H1 (cell line): Measurements from ENCODE around the gene ADM5. TPM values are rescaled to one million over a fixed set of nuclear protein-coding genes. Genes with fewer than 3 reads are reported as not detected.

Experiments used
- CTCF ChIA-PET: fragments of 300-600 bp; sonication (Branson Sonifier 250); formaldehyde crosslinking; loops from one replicate; lab custom pipeline; 2021; ENCODE audit not compliant: partially characterized antibody; lab: Charles Lee
- POLR2A ChIA-PET: fragments of 300-600 bp; sonication (Branson Sonifier 250); formaldehyde crosslinking; loops from one replicate; lab custom pipeline; 2021; ENCODE audit warnings: inconsistent platforms; ENCODE audit not compliant: partially characterized antibody; lab: Charles Lee
- DNase-seq, 2 experiments: peaks; one replicate each; pipeline versions ENCODE4 v3.0.0 to v3.0.0-alpha.2; 2010 to 2022; ENCODE audit warnings: low spot score in 2 of 2, low read depth in 1 of 2, mixed read lengths in 1 of 2
- FAIRE-seq: peaks from 2 replicates; lab custom pipeline; 2011; peaks lifted over from hg19 to GRCh38; lab: Jason Lieb, UNC
- H2AFZ ChIP-seq: 2 replicates; pipeline ENCODE4 v1.8.1; 2012; ENCODE audit warnings: low read length, inconsistent platforms
- H2AK5ac ChIP-seq: 2 replicates; pipeline ENCODE4 v1.6.1; 2013; ENCODE audit warnings: low read depth, low read length
- H2BK120ac ChIP-seq: replicated peaks from 2 replicates; pipeline ENCODE3; 2013; ENCODE audit warnings: low read depth, low read length, inconsistent platforms
- H2BK12ac ChIP-seq: 2 replicates; pipeline ENCODE4 v1.6.1; 2013; ENCODE audit warnings: low read depth, low read length
- H2BK15ac ChIP-seq: 2 replicates; pipeline ENCODE4 v1.6.1; 2013; ENCODE audit warnings: low read length
- H2BK20ac ChIP-seq: 2 replicates; pipeline ENCODE4 v1.6.1; 2013; ENCODE audit warnings: low read length
- H2BK5ac ChIP-seq: 2 replicates; pipeline ENCODE4 v1.6.1; 2013; ENCODE audit warnings: low read depth, low read length
- H3K14ac ChIP-seq: 2 replicates; pipeline ENCODE4 v1.6.1; 2013; ENCODE audit warnings: inconsistent platforms; ENCODE audit not compliant: insufficient read length
- H3K18ac ChIP-seq: 2 replicates; pipeline ENCODE4 v1.6.1; 2013; ENCODE audit warnings: low read length; ENCODE audit errors: extremely low read depth
- H3K23ac ChIP-seq: 2 replicates; pipeline ENCODE4 v1.6.1; 2013; ENCODE audit warnings: inconsistent platforms; ENCODE audit not compliant: insufficient read length
- H3K23me2 ChIP-seq: 2 replicates; pipeline ENCODE4 v1.6.1; 2013; ENCODE audit warnings: low read depth, low read length
- H3K27ac ChIP-seq: 2 replicates; pipeline ENCODE4 v1.6.1; 2011; ENCODE audit warnings: low read depth, low read length, inconsistent platforms
- H3K27me3 ChIP-seq, 4 experiments: replicated peaks in 1 of 4; 1 replicate in 1 of 4; 2 replicates in 3 of 4; pipeline versions ENCODE4 v1.6.1 to v1.8.1; 2011 to 2013; ENCODE audit warnings: low read length in 3 of 4, mild to moderate bottlenecking in 3 of 4, inconsistent platforms in 2 of 4, mixed read lengths in 2 of 4, moderate library complexity in 1 of 4; ENCODE audit not compliant: control insufficient read depth in 3 of 4, insufficient read depth in 3 of 4; ENCODE audit errors: extremely low read depth in 1 of 4
- H3K36me3 ChIP-seq, 4 experiments: 2 replicates each; pipeline versions ENCODE4 v1.6.1 to v1.8.1; 2011 to 2013; ENCODE audit warnings: mild to moderate bottlenecking in 4 of 4, low read length in 3 of 4, moderate library complexity in 2 of 4, control low read depth in 1 of 4, inconsistent platforms in 1 of 4; ENCODE audit not compliant: insufficient read depth in 4 of 4, control insufficient read depth in 2 of 4
- H3K4ac ChIP-seq: replicated peaks from 2 replicates; pipeline ENCODE3; 2013; ENCODE audit warnings: low read length, low read depth, mixed read lengths, inconsistent platforms; ENCODE audit not compliant: insufficient read length
- H3K4me1 ChIP-seq, 4 experiments: replicated peaks in 1 of 4; 1 replicate in 1 of 4; 2 replicates in 3 of 4; pipeline versions ENCODE4 v1.6.1 to v1.8.1; 2011 to 2013; ENCODE audit warnings: low read length in 3 of 4, inconsistent platforms in 2 of 4, mixed read lengths in 1 of 4; ENCODE audit not compliant: insufficient read depth in 4 of 4, control insufficient read depth in 3 of 4
- H3K4me2 ChIP-seq, 2 experiments: 2 replicates each; pipeline versions ENCODE4 v1.6.1 to v1.8.1; 2011 to 2013; ENCODE audit warnings: low read depth in 2 of 2, low read length in 2 of 2, control low read depth in 1 of 2, inconsistent platforms in 1 of 2, mild to moderate bottlenecking in 1 of 2; ENCODE audit not compliant: insufficient read depth in 1 of 2
- H3K4me3 ChIP-seq, 4 experiments: fragments of 200-600, 300-600 bp in 1 of 4; sonication (generic), shearing (Covaris generic), sonication (Bioruptor Twin) in 1 of 4; 2 replicates each; pipeline versions ENCODE4 v1.5.1 to v1.8.1; 2011 to 2016; ENCODE audit warnings: low read length in 4 of 4, low read depth in 3 of 4, control low read depth in 2 of 4, inconsistent platforms in 2 of 4, mild to moderate bottlenecking in 2 of 4, mixed read lengths in 1 of 4, moderate library complexity in 1 of 4; ENCODE audit not compliant: insufficient read depth in 2 of 4; ENCODE audit errors: extremely low read depth in 1 of 4
- H3K56ac ChIP-seq: replicated peaks from 2 replicates; pipeline ENCODE3; 2013; ENCODE audit warnings: low read depth, mild to moderate bottlenecking, mixed read lengths, low read length, inconsistent platforms; ENCODE audit not compliant: insufficient read length
- H3K79me1 ChIP-seq: 2 replicates; pipeline ENCODE4 v1.6.1; 2013; ENCODE audit warnings: low read depth, low read length, control low read depth
- H3K79me2 ChIP-seq, 2 experiments: 2 replicates each; pipeline versions ENCODE4 v1.6.1 to v1.8.1; 2012 to 2013; ENCODE audit warnings: low read length in 2 of 2, mild to moderate bottlenecking in 2 of 2, inconsistent platforms in 1 of 2; ENCODE audit not compliant: insufficient read depth in 2 of 2, control insufficient read depth in 1 of 2
- H3K9ac ChIP-seq, 4 experiments: replicated peaks in 1 of 4; 1 replicate in 1 of 4; 2 replicates in 3 of 4; pipeline versions ENCODE4 v1.6.1 to v1.8.1; 2011 to 2013; ENCODE audit warnings: low read depth in 3 of 4, low read length in 3 of 4, control low read depth in 2 of 4, mild to moderate bottlenecking in 2 of 4, moderate library complexity in 2 of 4, inconsistent platforms in 1 of 4; ENCODE audit errors: extremely low read depth in 1 of 4
- H3K9me3 ChIP-seq, 2 experiments: 2 replicates each; pipeline versions ENCODE4 v1.6.1 to v1.8.1; 2012 to 2013; ENCODE audit warnings: mild to moderate bottlenecking in 2 of 2, moderate library complexity in 2 of 2, control low read depth in 1 of 2, inconsistent platforms in 1 of 2, low read depth in 1 of 2, low read length in 1 of 2, mixed read lengths in 1 of 2; ENCODE audit not compliant: insufficient read depth in 2 of 2
- H4K20me1 ChIP-seq, 2 experiments: replicated peaks in 1 of 2; 2 replicates each; pipeline versions ENCODE3 to v1.8.1; 2011 to 2013; ENCODE audit warnings: inconsistent platforms in 2 of 2, low read length in 2 of 2, mild to moderate bottlenecking in 1 of 2; ENCODE audit not compliant: insufficient read depth in 2 of 2, control insufficient read depth in 1 of 2
- H4K5ac ChIP-seq: 2 replicates; pipeline ENCODE4 v1.6.1; 2013; ENCODE audit warnings: low read length, low read depth, mixed read lengths, inconsistent platforms; ENCODE audit not compliant: insufficient read length
- H4K8ac ChIP-seq: 2 replicates; pipeline ENCODE4 v1.8.0; 2013; ENCODE audit warnings: mild to moderate bottlenecking, moderate library complexity, low read length, inconsistent platforms; ENCODE audit not compliant: insufficient read depth; ENCODE audit errors: extremely low read depth
- H4K91ac ChIP-seq: replicated peaks from 2 replicates; pipeline ENCODE3; 2013; ENCODE audit warnings: low read length, mixed read lengths, inconsistent platforms; ENCODE audit not compliant: insufficient read length
- BCL11A ChIP-seq, 2 experiments: IDR thresholded peaks; one replicate each; pipeline ENCODE4 v1.6.1; 2011; ENCODE audit warnings: low read depth in 2 of 2, low read length in 2 of 2, mild to moderate bottlenecking in 2 of 2
- CREB1 ChIP-seq: IDR thresholded peaks from 2 replicates; pipeline ENCODE4 v1.6.1; 2012; ENCODE audit warnings: inconsistent platforms
- CTCF ChIP-seq, 3 experiments: IDR thresholded peaks; 1 replicate in 2 of 3; 2 replicates in 1 of 3; pipeline versions ENCODE4 v1.5.1 to v1.6.1; 2011; ENCODE audit warnings: low read length in 3 of 3, mild to moderate bottlenecking in 3 of 3, inconsistent platforms in 2 of 3, low read depth in 1 of 3, moderate library complexity in 1 of 3; ENCODE audit not compliant: insufficient read depth in 1 of 3; ENCODE audit errors: control extremely low read depth in 1 of 3
- KDM5A ChIP-seq: fragments of 200-600 bp; IDR thresholded peaks from 2 replicates; pipeline ENCODE4 v1.7.1; 2012; ENCODE audit warnings: mild to moderate bottlenecking, low read length, inconsistent platforms, mixed read lengths
- NRF1 ChIP-seq: IDR thresholded peaks from 2 replicates; pipeline ENCODE4 v1.6.1; 2011; ENCODE audit warnings: mild to moderate bottlenecking, low read depth, low read length, improper control_type of control experiment
- SIN3A ChIP-seq, 2 experiments: IDR thresholded peaks in 1 of 2; conservative IDR thresholded peaks in 1 of 2; 2 replicates each; pipeline ENCODE4 v1.6.1; 2011 to 2012; ENCODE audit warnings: low read length in 2 of 2, improper control_type of control experiment in 1 of 2, low read depth in 1 of 2, mild to moderate bottlenecking in 1 of 2
- SP1 ChIP-seq: IDR thresholded peaks from 2 replicates; pipeline ENCODE4 v1.6.1; 2011; ENCODE audit warnings: low read depth, low read length
- SP2 ChIP-seq: IDR thresholded peaks from 2 replicates; pipeline ENCODE4 v1.6.1; 2012; ENCODE audit warnings: mild to moderate bottlenecking, low read length, inconsistent platforms
- TBP ChIP-seq: IDR thresholded peaks from 2 replicates; pipeline ENCODE4 v1.6.1; 2011; ENCODE audit warnings: low read depth, low read length, improper control_type of control experiment
- YY1 ChIP-seq: IDR thresholded peaks from 2 replicates; pipeline ENCODE4 v1.6.1; 2011; ENCODE audit warnings: low read depth, mild to moderate bottlenecking, low read length
- WGBS, 2 experiments: shearing (Covaris generic) in 1 of 2; methylation state at CpG; one replicate each; pipeline versions ENCODE4 v1.1.6 to v1.1.7; 2013 to 2015; ENCODE audit warnings: low lambda C conversion rate in 2 of 2, mixed read lengths in 2 of 2, inconsistent platforms in 1 of 2, low coverage in 1 of 2, missing lambda C conversion rate in 1 of 2; ENCODE audit not compliant: insufficient replicate concordance in 2 of 2, insufficient coverage in 1 of 2, insufficient read length in 1 of 2; ENCODE audit errors: extremely low coverage in 1 of 2, missing lambda C conversion rate in 1 of 2; 5-methylcytosine and 5-hydroxymethylcytosine counted together
- polyA plus RNA-seq, 7 experiments: library from polyadenylated mRNA; depleted of rRNA in 3 of 7; stranded (reverse) in 5 of 7; unstranded in 2 of 7; fragments of >200 nt in 5 of 7; fragments of 200-250 nt in 2 of 7; gene quantifications; 1 replicate in 5 of 7; 2 replicates in 1 of 7; 4 replicates in 1 of 7; pipeline versions ENCODE4 v1.2.1 to v1.2.3, GENCODE V29; 2011 to 2013; ENCODE audit warnings: missing spikeins in 2 of 7, mixed read lengths in 2 of 7
- total RNA-seq: library from RNA; stranded (reverse); fragmentation: NEBNext Ultra II Directional; extraction: Animal tissue kit (Norgen Biotek cat#: 25700); gene quantifications from 2 replicates; pipeline ENCODE4 v1.2.1, GENCODE V29; 2021
- TF ChIP-seq, protein P1 (sequence below): IDR thresholded peaks from 2 replicates; pipeline ENCODE4 v1.6.1; 2012; ENCODE audit warnings: inconsistent platforms

Gene ADM5
- total and polyA plus RNA-seq, 2 of the 8 experiments (the other 6 are each of a cell fraction or from before 2014, with no cell fraction given) = 2.5 to 2.6 TPM

DNA sequence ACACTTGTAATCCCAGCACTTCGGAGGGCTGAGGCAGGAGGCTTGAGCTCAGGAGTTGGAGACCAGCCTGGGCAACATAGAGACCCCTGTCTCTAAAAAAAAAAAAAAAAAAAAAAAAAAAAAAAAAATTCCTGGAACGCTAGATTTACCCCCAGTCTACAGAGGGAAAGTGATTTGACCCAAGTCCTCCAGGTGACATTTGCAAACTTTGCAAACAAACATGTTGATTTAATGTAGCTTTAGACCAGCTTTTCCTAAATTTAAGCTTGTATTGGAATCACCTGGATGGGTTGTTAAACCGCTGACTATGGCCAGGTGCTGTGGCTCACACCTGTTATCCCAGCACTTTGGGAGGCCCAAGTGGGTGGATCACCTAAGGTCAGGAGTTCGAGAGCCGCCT lies 10.0 kb downstream of the ADM5 start:
- no peak overlapping the region for H2BK15ac ChIP-seq
- H2BK5ac ChIP-seq = no peak overlapping the region
- H3K79me2 ChIP-seq = no peaks in the 10 kb centered on the region
- H3K9ac ChIP-seq = no peak overlapping the region
- FAIRE-seq (no peak), DNase-seq (no peak)
- no peak overlapping the region for H3K4me2 ChIP-seq
- H3K23me2 ChIP-seq = no peaks in the 10 kb centered on the region
- ChIA-PET CTCF (interaction anchor here (1.2 to 1.9 kb wide), 2 partner anchors 9 to 11 kb away, joined by 3 to 4 read pairs; no protein-coding TSS in a partner anchor), POLR2A (interaction anchor here (0.9 to 3.9 kb wide), 8 partner anchors 8 to 106 kb away, joined by 3 to 14 read pairs (median 4); partner anchors contain the start of genes ADM5 and CPT1C)
- H2BK12ac ChIP-seq = no peak overlapping the region
- H4K91ac ChIP-seq = no peak overlapping the region
- H3K4ac ChIP-seq = no peak overlapping the region
- 88% methylated on average over 5 of the region's 5 CpGs; no CpG with 5 or more reads in 1 of the 2 experiments for WGBS, 2 experiments
- no peak overlapping the region for H4K8ac ChIP-seq
- H2BK120ac ChIP-seq = no peak overlapping the region
- H3K4me3 ChIP-seq = no peak overlapping the region
- no peaks in the 10 kb centered on the region for H3K27me3 ChIP-seq
- H2AK5ac ChIP-seq = no peak overlapping the region
- no peak overlapping the region for H2AFZ ChIP-seq
- no peak overlapping the region for H2BK20ac ChIP-seq
- peaks cover 6 to 18% (median 13%) of the 10 kb centered on the region in 4 experiments for H3K36me3 ChIP-seq
- no peak overlapping the region for H3K56ac ChIP-seq
- H3K4me1 ChIP-seq = no peaks in the 10 kb centered on the region
- H4K20me1 ChIP-seq = peaks cover 0 to 1% of the 10 kb centered on the region in 2 experiments
- H3K27ac ChIP-seq = no peak overlapping the region
- H3K18ac ChIP-seq = no peak overlapping the region
- no peak overlapping the region for H3K14ac ChIP-seq
- H3K23ac ChIP-seq = no peak overlapping the region
- no peaks in the 10 kb centered on the region for H3K79me1 ChIP-seq
- no peaks in the 10 kb centered on the region for H3K9me3 ChIP-seq
- H4K5ac ChIP-seq = no peak overlapping the region
- TF ChIP-seq NRF1 = no peak
- TF ChIP-seq BCL11A (IDR thresholded peaks at IDR 0.05; ENCODE audit: low read depth in 2 of 2, low read length in 2 of 2) = no peak
- TF ChIP-seq SP2 = no peak
- TF ChIP-seq YY1 = no peak
- TF ChIP-seq, protein P1, sequence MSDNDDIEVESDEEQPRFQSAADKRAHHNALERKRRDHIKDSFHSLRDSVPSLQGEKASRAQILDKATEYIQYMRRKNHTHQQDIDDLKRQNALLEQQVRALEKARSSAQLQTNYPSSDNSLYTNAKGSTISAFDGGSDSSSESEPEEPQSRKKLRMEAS = no peak
- no peak for TF ChIP-seq CTCF (IDR thresholded peaks at IDR 0.05; ENCODE audit: control extremely low read depth in 1 of 3, insufficient read depth in 1 of 3, low read depth in 1 of 3, low read length in 3 of 3)
- no peak for TF ChIP-seq CREB1
- TF ChIP-seq SIN3A (conservative IDR thresholded peaks at IDR 0.05 in 1 of 2, IDR thresholded peaks at IDR 0.05 in 1 of 2; ENCODE audit: low read depth in 1 of 2, low read length in 2 of 2) = no peak
- TF ChIP-seq KDM5A = no peak
- no peak for TF ChIP-seq TBP
- TF ChIP-seq SP1 = no peak
